Fibroblast of lung (primary cell): ENCODE measurements around the gene SLC44A1.

ENCODE experiments used
- CTCF ChIP-seq, 2 donors: IDR thresholded peaks in 1 of 2; conservative IDR thresholded peaks in 1 of 2; 1 replicate in 1 of 2; 2 replicates in 1 of 2; pipeline ENCODE4 v1.5.1; 2011 to 2012; ENCODE audit warnings: low read length in 2 of 2, control low read depth in 1 of 2, inconsistent platforms in 1 of 2, low read depth in 1 of 2, mild to moderate bottlenecking in 1 of 2
- EZH2 ChIP-seq: IDR thresholded peaks from 2 replicates; pipeline ENCODE4 v1.5.1; 2012; ENCODE audit warnings: low read length, control low read depth, mild to moderate bottlenecking; ENCODE audit errors: missing control alignments

GRCh38 chr9:105484226-105484625, 239.8 kb downstream of the SLC44A1 start:
- TF ChIP-seq CTCF (conservative IDR thresholded peaks at IDR 0.05 in 1 of 2, IDR thresholded peaks at IDR 0.05 in 1 of 2; ENCODE audit: low read depth in 1 of 2, low read length in 2 of 2): no peak
- TF ChIP-seq EZH2: no peak
